HG03521 (cell line): Measurements from ENCODE around the gene LYRM4.

Experiments
- ATAC-seq: cut with Tn5 transposase; IDR thresholded peaks from one replicate; pipeline ENCODE4 v1.9.1; 2021; ENCODE audit warnings: mild to moderate bottlenecking, moderate library complexity; ENCODE audit not compliant: unreplicated experiment

The LYRM4 gene

GRCh38 chr6:5105146-5105545 is 155.6 kb downstream of the LYRM4 start:
- ATAC-seq = no peak

GRCh38 chr6:5104667-5105066 is 156.1 kb downstream of the LYRM4 start:
- ATAC-seq = no peak

GRCh38 chr6:5103250-5103649 is 157.5 kb downstream of the LYRM4 start:
- no peak for ATAC-seq

- no peak for ATAC-seq
Measured at GRCh38 chr6:5102267-5102970, 158.3 kb downstream of the LYRM4 start.

- ATAC-seq = no peak
Measured at GRCh38 chr6:5100806-5101205, 159.9 kb downstream of the LYRM4 start.

GRCh38 chr6:5099537-5099936 is 161.2 kb downstream of the LYRM4 start:
- no peak for ATAC-seq

- ATAC-seq = no peak
Measured at GRCh38 chr6:5098501-5099270, 162.1 kb downstream of the LYRM4 start.

GRCh38 chr6:5096482-5096881 is 164.3 kb downstream of the LYRM4 start:
- ATAC-seq = no peak

- ATAC-seq = peak; percentile 69
Measured at GRCh38 chr6:5095236-5095635, 165.5 kb downstream of the LYRM4 start.

GRCh38 chr6:5094327-5094726 is 166.4 kb downstream of the LYRM4 start:
- ATAC-seq = no peak

GRCh38 chr6:5093231-5094015 is 167.3 kb downstream of the LYRM4 start:
- ATAC-seq = no peak

GRCh38 chr6:5091210-5092069 is 169.3 kb downstream of the LYRM4 start:
- ATAC-seq = no peak

GRCh38 chr6:5090603-5091002 is 170.1 kb downstream of the LYRM4 start:
- no peak for ATAC-seq

GRCh38 chr6:5089481-5090438 is 171.0 kb downstream of the LYRM4 start:
- ATAC-seq = no peak

- no peak for ATAC-seq
Measured at GRCh38 chr6:5088780-5089179, 172.0 kb downstream of the LYRM4 start.

GRCh38 chr6:5087389-5087788 is 173.4 kb downstream of the LYRM4 start:
- ATAC-seq = no peak

GRCh38 chr6:5086294-5086890 is 174.4 kb downstream of the LYRM4 start:
- ATAC-seq = no peak

- ATAC-seq = no peak
Measured at GRCh38 chr6:5085648-5086293, 175.0 kb downstream of the LYRM4 start.
